HepG2 (cell line): ENCODE data around the gene MAP3K3. TPM values are rescaled to one million over a fixed set of nuclear protein-coding genes. Genes with fewer than 3 reads are reported as not detected.

Experiments used
- ATAC-seq: fragments of 200-7000 bp; cut with Tn5 transposase; 3 replicates; pipeline ENCODE4 v1.9.1; 2020; ENCODE audit warnings: mild to moderate bottlenecking, moderate library complexity
- BruUV-seq: library from RNA; stranded (reverse); fragments of 400-500 nt; replicated peaks from 2 replicates; lab custom pipeline; 2021; lab: Mats Ljungman, UMichigan
- CTCF ChIA-PET: fragments of 300-600 bp; formaldehyde crosslinking; extraction: SDS; loops from one replicate; lab custom pipeline; 2021; ENCODE audit warnings: low total read pairs, inconsistent platforms, low intra/inter-chr PET ratio; lab: Yijun Ruan, JAX
- POLR2A ChIA-PET: fragments of 350-600 bp; sonication (Branson Sonifier 250); formaldehyde crosslinking; loops from one replicate; lab custom pipeline; 2020; ENCODE audit warnings: antibody characterized with exemption, inconsistent platforms; lab: Yijun Ruan, JAX
- DNase-seq: peaks from one replicate; pipeline ENCODE4 v3.0.0-alpha.2; 2015; ENCODE audit warnings: low spot score
- FAIRE-seq: peaks from 3 replicates; lab custom pipeline; 2011; peaks lifted over from hg19 to GRCh38; lab: Jason Lieb, UNC
- H2AFZ ChIP-seq: one replicate; pipeline ENCODE4 v1.6.1; 2011; ENCODE audit warnings: low read length, inconsistent platforms
- H3K27ac ChIP-seq: fragments of 300-600 bp; 3 replicates; pipeline ENCODE4 v1.8.0; 2011; ENCODE audit warnings: mixed run types, mild to moderate bottlenecking, mixed read lengths, low read length, inconsistent platforms; ENCODE audit not compliant: insufficient read depth; ENCODE audit errors: extremely low read length
- H3K27me3 ChIP-seq, 2 experiments: fragments of 200-600 bp in 1 of 2; 2 replicates in 1 of 2; 3 replicates in 1 of 2; pipeline versions ENCODE4 v1.6.0 to v1.8.0; 2011; ENCODE audit warnings: low read length in 2 of 2, mild to moderate bottlenecking in 2 of 2, moderate library complexity in 2 of 2, inconsistent platforms in 1 of 2; ENCODE audit not compliant: insufficient read depth in 2 of 2, control insufficient read depth in 1 of 2
- H3K36me3 ChIP-seq, 2 experiments: fragments of 200-600 bp in 1 of 2; replicated peaks in 1 of 2; 2 replicates in 1 of 2; 3 replicates in 1 of 2; pipeline versions ENCODE4 v1.5.1 to v1.8.0; 2011; ENCODE audit warnings: low read length in 2 of 2, inconsistent platforms in 1 of 2; ENCODE audit not compliant: insufficient read depth in 2 of 2, control insufficient read depth in 1 of 2
- H3K4me1 ChIP-seq: 2 replicates; pipeline ENCODE4 v1.5.1; 2012; ENCODE audit warnings: low read length, inconsistent platforms; ENCODE audit not compliant: insufficient read depth
- H3K4me2 ChIP-seq: 2 replicates; pipeline ENCODE4 v1.6.0; 2011; ENCODE audit warnings: low read depth, low read length, inconsistent platforms
- H3K4me3 ChIP-seq, 3 experiments: fragments of 200-600 bp in 1 of 3; sonication (generic), shearing (Covaris generic) in 1 of 3; replicated peaks in 1 of 3; 2 replicates each; pipeline ENCODE4 v1.5.1; 2011 to 2016; ENCODE audit warnings: low read length in 3 of 3, inconsistent platforms in 2 of 3, low read depth in 2 of 3, mild to moderate bottlenecking in 2 of 3, control low read depth in 1 of 3, mixed read lengths in 1 of 3; ENCODE audit not compliant: insufficient read depth in 1 of 3
- H3K79me2 ChIP-seq: one replicate; pipeline ENCODE4 v1.6.1; 2011; ENCODE audit warnings: low read length, inconsistent platforms; ENCODE audit not compliant: insufficient read depth
- H3K9ac ChIP-seq: 2 replicates; pipeline ENCODE4 v1.6.0; 2011; ENCODE audit warnings: mild to moderate bottlenecking, low read depth, low read length, inconsistent platforms; ENCODE audit not compliant: insufficient read depth
- H3K9me3 ChIP-seq: 2 replicates; pipeline ENCODE4 v1.5.1; 2012; ENCODE audit warnings: mild to moderate bottlenecking, low read length
- H4K20me1 ChIP-seq: 2 replicates; pipeline ENCODE4 v1.6.0; 2011; ENCODE audit warnings: inconsistent platforms, mild to moderate bottlenecking, low read length, moderate library complexity; ENCODE audit not compliant: insufficient read depth
- ATF4 ChIP-seq, 2 experiments: fragments of 450-650 bp in 1 of 2; sonication (generic) in 1 of 2; formaldehyde crosslinking; IDR thresholded peaks; 2 replicates each; pipeline versions ENCODE4 v1.5.0 to v1.8.0; 2020 to 2022; ENCODE audit warnings: mild to moderate bottlenecking in 1 of 2, missing genetic modification reagents in 1 of 2
- BATF2 ChIP-seq: sonication (generic); formaldehyde crosslinking; IDR thresholded peaks from 2 replicates; pipeline ENCODE4 v1.8.0; 2022; ENCODE audit warnings: mild to moderate bottlenecking, missing genetic modification reagents, moderate library complexity
- CBFB ChIP-seq: sonication (generic); formaldehyde crosslinking; IDR thresholded peaks from 2 replicates; pipeline ENCODE4 v1.4.0; 2020; ENCODE audit warnings: missing genetic modification reagents
- ELF4 ChIP-seq: sonication (generic); formaldehyde crosslinking; IDR thresholded peaks from 2 replicates; pipeline ENCODE4 v1.5.0; 2020; ENCODE audit warnings: missing genetic modification reagents, mild to moderate bottlenecking, moderate library complexity, borderline replicate concordance
- IKZF4 ChIP-seq: sonication (generic); formaldehyde crosslinking; IDR thresholded peaks from 2 replicates; pipeline ENCODE4 v1.5.1; 2020; ENCODE audit warnings: borderline replicate concordance, mild to moderate bottlenecking, low read depth, missing genetic modification reagents; ENCODE audit errors: not compliant biosample characterization
- THAP7 ChIP-seq: sonication (generic); formaldehyde crosslinking; IDR thresholded peaks from 2 replicates; pipeline ENCODE4 v1.8.1; 2023; ENCODE audit warnings: mild to moderate bottlenecking, missing genetic modification reagents
- ZBTB42 ChIP-seq: sonication (generic); formaldehyde crosslinking; IDR thresholded peaks from 2 replicates; pipeline ENCODE4 v1.5.0; 2020; ENCODE audit warnings: mild to moderate bottlenecking, missing genetic modification reagents
- ZNF224 ChIP-seq: sonication (generic); formaldehyde crosslinking; IDR thresholded peaks from 2 replicates; pipeline ENCODE4 v1.5.0; 2020; ENCODE audit warnings: mild to moderate bottlenecking, missing genetic modification reagents
- ZNF331 ChIP-seq: sonication (generic); formaldehyde crosslinking; IDR thresholded peaks from 2 replicates; pipeline ENCODE4 v1.4.0; 2020; ENCODE audit warnings: missing genetic modification reagents
- ZNF598 ChIP-seq: sonication (generic); formaldehyde crosslinking; IDR thresholded peaks from 2 replicates; pipeline ENCODE4 v1.5.1; 2020; ENCODE audit warnings: mild to moderate bottlenecking, missing genetic modification reagents, borderline replicate concordance
- ZSCAN5A ChIP-seq: sonication (generic); formaldehyde crosslinking; IDR thresholded peaks from 2 replicates; pipeline ENCODE4 v1.8.0; 2022; ENCODE audit warnings: mild to moderate bottlenecking, missing genetic modification reagents, borderline replicate concordance
- WGBS: methylation state at CpG from one replicate; pipeline ENCODE4 v1.1.6; 2017; ENCODE audit warnings: low lambda C conversion rate; 5-methylcytosine and 5-hydroxymethylcytosine counted together
- in situ Hi-C: cut with HindIII; loops from 2 replicates; pipeline ENCODE4 v1.10.0; 2017; ENCODE audit warnings: low pct_unique_long_range_greater_than_20kb; ENCODE audit not compliant: extremely low pct_ligation_motif_present
- intact Hi-C: fragments of 100-400 bp; cut with micrococcal nuclease; formaldehyde crosslinking; loops from one replicate; pipeline ENCODE4 v1.10.0; 2022; ENCODE audit not compliant: unreplicated experiment
- polyA plus RNA-seq, 8 experiments: library from polyadenylated mRNA; depleted of rRNA in 3 of 8; stranded (reverse) in 7 of 8; unstranded in 1 of 8; fragments of >200 nt; fragmentation: Illumina TruSeq in 4 of 8; extraction: Trizol in 4 of 8; gene quantifications; 2 replicates each; pipeline versions ENCODE4 v1.2.1 to v1.2.3, GENCODE V29; 2011 to 2016; ENCODE audit warnings: low read depth in 4 of 8, missing spikeins in 1 of 8, mixed read lengths in 1 of 8; ENCODE audit not compliant: insufficient read depth in 1 of 8
- total RNA-seq, 5 experiments: library from RNA; depleted of rRNA; stranded (reverse); fragments of >200 nt; fragmentation: Illumina TruSeq; extraction: Trizol; gene quantifications; 2 replicates each; pipeline ENCODE4 v1.2.3, GENCODE V29; 2016; ENCODE audit warnings: low read depth in 1 of 5

Gene MAP3K3
- total and polyA plus RNA-seq, 2 of the 13 experiments (the other 11 are each of a cell fraction or from before 2014, with no cell fraction given) = 17.7 to 21.8 TPM

- no TSS peak for BruUV-seq
Observed at GRCh38 chr17:63685578-63685977, 63.4 kb downstream of the MAP3K3 start.

More at GRCh38 chr17:63685578-63685977, 63.4 kb downstream of the MAP3K3 start:
- Histone ChIP-seq H3K9ac (no peak overlapping the region), H2AFZ (no peak overlapping the region), H3K27ac (no peak overlapping the region), H4K20me1 (no peaks in the 10 kb centered on the region), H3K36me3 (peaks cover 32 to 61% of the 10 kb centered on the region in 2 experiments), H3K79me2 (no peaks in the 10 kb centered on the region), H3K4me2 (no peak overlapping the region), H3K4me1 (no peaks in the 10 kb centered on the region), H3K4me3 (no peak overlapping the region), H3K27me3 (no peaks in the 10 kb centered on the region), H3K9me3 (no peaks in the 10 kb centered on the region)
- ATAC-seq (no peak), DNase-seq (no peak), FAIRE-seq (no peak)
- POLR2A ChIA-PET = no interaction called here
- 96% methylated on average over 3 of the region's 3 CpGs for WGBS
- CTCF ChIA-PET = no interaction called here
- in situ Hi-C loops = no loop called here
- TF ChIP-seq ZNF331 (CRISPR knock-in tag) = no peak
- no peak for TF ChIP-seq CBFB
- TF ChIP-seq THAP7 (CRISPR knock-in tag) = no peak
- no peak for TF ChIP-seq ELF4
- TF ChIP-seq IKZF4 = no peak
- no peak for TF ChIP-seq ZNF224 (CRISPR knock-in tag)
- TF ChIP-seq BATF2 (CRISPR knock-in tag) = no peak
- TF ChIP-seq ATF4 (CRISPR knock-in tag; IDR thresholded peaks at IDR 0.05) = no peak
- no peak for TF ChIP-seq ZSCAN5A
- no peak for TF ChIP-seq ZBTB42
- TF ChIP-seq ZNF598 (CRISPR knock-in tag) = no peak
- intact Hi-C loops = no loop called here
